ENCODE results near the gene INF2.
A peak's percentile ranks its signal among the peaks of the same experiment; 100 is the strongest.
"Not testable (repeated sequence)": the region's sequence is repeated elsewhere in the genome, so short reads cannot be mapped to it uniquely, and the experiment has no call there.

The INF2 gene

GRCh38 chr14:104689109-104689880 lies at the start of gene INF2:
INF2 (plus strand) TSS chr14:104689618; CDS start chr14:104701366, 11,748 bp downstream.
- no peak for DNase-seq

- DNase-seq, result no peak
Observed at GRCh38 chr14:104639885-104640548, 49.4 kb upstream of the INF2 start.

- DNase-seq, result no peak
Observed at GRCh38 chr14:104640681-104641080, 48.7 kb upstream of the INF2 start.

GRCh38 chr14:104641753-104642539 lies 47.5 kb upstream of the INF2 start:
- DNase-seq, result no peak

- DNase-seq, result no peak
Observed at GRCh38 chr14:104642540-104642868, 46.9 kb upstream of the INF2 start.

- DNase-seq, result no peak
Observed at GRCh38 chr14:104643306-104643705, 46.1 kb upstream of the INF2 start.

- no peak for DNase-seq
Observed at GRCh38 chr14:104644091-104644635, 45.3 kb upstream of the INF2 start.

- no peak for DNase-seq
Observed at GRCh38 chr14:104644656-104645378, 44.6 kb upstream of the INF2 start.

GRCh38 chr14:104647467-104648043 lies 41.9 kb upstream of the INF2 start:
- no peak for DNase-seq

GRCh38 chr14:104650057-104650980 lies 39.1 kb upstream of the INF2 start:
- DNase-seq, result no peak

- no peak for DNase-seq
Observed at GRCh38 chr14:104650981-104651875, 38.2 kb upstream of the INF2 start.

GRCh38 chr14:104651876-104652260 lies 37.5 kb upstream of the INF2 start:
- DNase-seq, result no peak

GRCh38 chr14:104652386-104652785 lies 37.0 kb upstream of the INF2 start:
- no peak for DNase-seq

- not testable (repeated sequence) for DNase-seq
Observed at GRCh38 chr14:104653130-104653920, 36.1 kb upstream of the INF2 start.

GRCh38 chr14:104654119-104654518 lies 35.3 kb upstream of the INF2 start:
- DNase-seq, result no peak

- no peak for DNase-seq
Observed at GRCh38 chr14:104655128-104655848, 34.1 kb upstream of the INF2 start.

GRCh38 chr14:104656014-104656714 lies 33.3 kb upstream of the INF2 start:
- peak; percentile 28 for DNase-seq

GRCh38 chr14:104657101-104657524 lies 32.3 kb upstream of the INF2 start:
- no peak for DNase-seq
